Erythroblast (primary cell): ENCODE results near the gene SNAPC3.

Source experiments
- GATA1 ChIP-seq: IDR thresholded peaks from 2 replicates; pipeline ENCODE4 v1.6.1; 2011; ENCODE audit warnings: low read depth, mild to moderate bottlenecking, control low read depth, low read length, moderate library complexity
- POLR2A ChIP-seq: IDR thresholded peaks from 2 replicates; pipeline ENCODE4 v1.6.1; 2011; ENCODE audit warnings: mild to moderate bottlenecking, low read length

DNA sequence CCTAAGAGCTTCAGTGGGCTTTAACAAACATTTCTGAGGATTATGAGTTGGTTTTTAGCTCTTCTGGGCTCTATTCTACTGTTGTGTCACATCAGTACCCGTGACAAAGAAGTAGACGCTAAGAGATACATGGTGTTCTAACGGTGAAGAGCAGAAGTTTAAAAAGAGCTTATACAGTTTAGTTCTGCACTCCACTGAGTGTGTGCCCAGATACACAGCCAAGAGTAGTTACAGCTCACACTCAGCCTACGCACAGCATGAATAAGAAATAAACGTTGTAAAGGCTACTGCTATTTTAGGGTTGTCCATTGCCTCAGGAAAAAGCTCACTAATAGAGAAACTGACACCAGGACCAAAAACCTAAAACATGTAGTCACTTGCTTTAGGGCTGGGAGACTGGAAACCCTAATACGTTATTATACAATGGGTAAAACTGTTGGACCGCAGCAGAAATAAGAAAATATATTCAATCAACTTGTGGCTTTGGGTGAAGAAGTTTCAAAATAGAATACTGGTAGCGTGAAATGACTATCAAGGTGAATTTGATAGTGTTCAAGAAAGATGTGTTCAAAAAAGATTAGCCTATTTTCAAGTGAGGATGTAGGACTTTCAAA, 53.4 kb downstream of the SNAPC3 start:
- TF ChIP-seq POLR2A (no peak), GATA1 (no peak)
